Mesendoderm (in vitro differentiated cells): ENCODE measurements around the gene LPCAT3.

Experiments used
- DNase-seq: peaks from one replicate; pipeline ENCODE4 v3.0.0; 2013
- H2AK5ac ChIP-seq: 2 replicates; pipeline ENCODE4 v1.6.1; 2013; ENCODE audit warnings: low read length, inconsistent platforms
- H2BK120ac ChIP-seq: 2 replicates; pipeline ENCODE4 v1.6.1; 2013; ENCODE audit warnings: low read depth, mild to moderate bottlenecking, low read length, moderate library complexity, mixed read lengths
- H2BK15ac ChIP-seq: replicated peaks from 2 replicates; pipeline ENCODE4 v1.6.1; 2013; ENCODE audit warnings: low read depth, mild to moderate bottlenecking, moderate library complexity
- H2BK5ac ChIP-seq: 2 replicates; pipeline ENCODE4 v1.6.1; 2013; ENCODE audit warnings: low read length, inconsistent platforms
- H3K18ac ChIP-seq: 2 replicates; pipeline ENCODE4 v1.6.1; 2013; ENCODE audit warnings: mild to moderate bottlenecking, low read length, mixed read lengths
- H3K23ac ChIP-seq: one replicate; pipeline ENCODE4 v1.6.1; 2013; ENCODE audit warnings: low read length
- H3K27ac ChIP-seq: 2 replicates; pipeline ENCODE4 v1.5.1; 2013; ENCODE audit warnings: low read depth, mild to moderate bottlenecking, inconsistent platforms, low read length, moderate library complexity
- H3K27me3 ChIP-seq: 2 replicates; pipeline ENCODE4 v1.6.1; 2013; ENCODE audit warnings: low read length, control low read depth, mild to moderate bottlenecking, inconsistent platforms; ENCODE audit not compliant: insufficient read depth, poor library complexity
- H3K36me3 ChIP-seq: 2 replicates; pipeline ENCODE4 v1.6.1; 2013; ENCODE audit warnings: low read length, inconsistent platforms; ENCODE audit not compliant: control insufficient read depth, insufficient read depth
- H3K4ac ChIP-seq: one replicate; pipeline ENCODE4 v1.6.1; 2013; ENCODE audit warnings: low read depth, mild to moderate bottlenecking, low read length, moderate library complexity
- H3K4me1 ChIP-seq: 2 replicates; pipeline ENCODE4 v1.6.1; 2013; ENCODE audit warnings: low read depth, low read length, inconsistent platforms; ENCODE audit not compliant: control insufficient read depth
- H3K4me2 ChIP-seq: 2 replicates; pipeline ENCODE4 v1.6.1; 2013; ENCODE audit warnings: low read length
- H3K4me3 ChIP-seq: 2 replicates; pipeline ENCODE4 v1.5.1; 2013; ENCODE audit warnings: mild to moderate bottlenecking, low read length
- H3K56ac ChIP-seq: one replicate; pipeline ENCODE4 v1.6.1; 2013; ENCODE audit warnings: low read length
- H3K79me1 ChIP-seq: 2 replicates; pipeline ENCODE4 v1.6.1; 2013; ENCODE audit warnings: low read length, inconsistent platforms
- H3K79me2 ChIP-seq: 2 replicates; pipeline ENCODE4 v1.6.1; 2013; ENCODE audit warnings: mild to moderate bottlenecking, low read length; ENCODE audit not compliant: control insufficient read depth, insufficient read depth
- H3K9ac ChIP-seq: 2 replicates; pipeline ENCODE4 v1.6.1; 2013; ENCODE audit warnings: low read length, inconsistent platforms
- H4K5ac ChIP-seq: one replicate; pipeline ENCODE4 v1.6.1; 2013; ENCODE audit warnings: low read length
- H4K8ac ChIP-seq: one replicate; pipeline ENCODE4 v1.6.1; 2013; ENCODE audit warnings: low read depth, mild to moderate bottlenecking, control low read depth, low read length, moderate library complexity
- WGBS: extraction: QIAGEN DNeasy Blood & Tissue Kit; methylation state at CpG from one replicate; pipeline ENCODE4 v1.1.7; 2013; ENCODE audit warnings: low lambda C conversion rate, missing lambda C conversion rate; ENCODE audit not compliant: insufficient coverage; ENCODE audit errors: extremely low coverage; 5-methylcytosine and 5-hydroxymethylcytosine counted together

The LPCAT3 gene

GRCh38 chr12:6938353-6939190 is 79.7 kb downstream of the LPCAT3 start:
- no peak overlapping the region for H2AK5ac ChIP-seq
- peaks cover 2% of the 10 kb centered on the region for H3K79me2 ChIP-seq
- no peak overlapping the region for H2BK5ac ChIP-seq
- H3K18ac ChIP-seq, result no peak overlapping the region
- no peaks in the 10 kb centered on the region for H3K27me3 ChIP-seq
- H3K27ac ChIP-seq, result peak overlapping the region; percentile 5
- peak overlapping the region; percentile 74 for H3K4ac ChIP-seq
- H4K5ac ChIP-seq, result no peak overlapping the region
- no peak overlapping the region for H4K8ac ChIP-seq
- no CpG with 5 or more reads among the region's 32 CpGs for WGBS
- peaks cover 2% of the 10 kb centered on the region for H3K4me1 ChIP-seq
- H3K4me3 ChIP-seq, result no peak overlapping the region
- peak overlapping the region; percentile 53 for H3K4me2 ChIP-seq
- H2BK120ac ChIP-seq, result no peak overlapping the region
- no peak overlapping the region for H2BK15ac ChIP-seq
- H3K36me3 ChIP-seq, result peaks cover 19% of the 10 kb centered on the region
- H3K79me1 ChIP-seq, result peaks cover 5% of the 10 kb centered on the region
- peak overlapping the region; percentile 84 for H3K56ac ChIP-seq
- peak overlapping the region; percentile 66 for H3K9ac ChIP-seq
- H3K23ac ChIP-seq, result no peak overlapping the region
- DNase-seq, result no peak

- Histone ChIP-seq H2BK15ac (no peak overlapping the region), H3K79me1 (peaks cover 9% of the 10 kb centered on the region), H3K27me3 (no peaks in the 10 kb centered on the region), H3K4me3 (peak overlapping the region; percentile 19), H3K79me2 (peaks cover 6% of the 10 kb centered on the region), H3K4me2 (peak overlapping the region; percentile 53), H4K5ac (no peak overlapping the region), H3K9ac (peak overlapping the region; percentile 86), H3K4ac (peak overlapping the region; percentile 74), H2BK120ac (no peak overlapping the region), H3K18ac (peak overlapping the region; percentile 51), H4K8ac (peak overlapping the region; percentile 87), H3K23ac (no peak overlapping the region), H3K27ac (peak overlapping the region; percentile 64), H3K56ac (peak overlapping the region; percentile 88), H2BK5ac (no peak overlapping the region), H3K4me1 (peaks cover 2% of the 10 kb centered on the region), H2AK5ac (no peak overlapping the region), H3K36me3 (peaks cover 20% of the 10 kb centered on the region)
- DNase-seq, result peak; percentile 99
- WGBS, result no CpG with 5 or more reads among the region's 80 CpGs
Measured at GRCh38 chr12:6937481-6938352, 80.6 kb downstream of the LPCAT3 start.

- Histone ChIP-seq H4K8ac (peak overlapping the region; percentile 87), H2AK5ac (no peak overlapping the region), H3K9ac (peak overlapping the region; percentile 86), H3K79me1 (peaks cover 12% of the 10 kb centered on the region), H3K27ac (peak overlapping the region; percentile 64), H3K4ac (no peak overlapping the region), H3K56ac (peak overlapping the region; percentile 88), H2BK15ac (no peak overlapping the region), H3K4me2 (no peak overlapping the region), H3K4me3 (no peak overlapping the region), H3K36me3 (peaks cover 20% of the 10 kb centered on the region), H3K18ac (peak overlapping the region; percentile 51), H3K27me3 (no peaks in the 10 kb centered on the region), H2BK5ac (no peak overlapping the region), H3K23ac (no peak overlapping the region), H4K5ac (no peak overlapping the region), H3K4me1 (peaks cover 2% of the 10 kb centered on the region), H2BK120ac (no peak overlapping the region), H3K79me2 (peaks cover 14% of the 10 kb centered on the region)
- DNase-seq, result peak; percentile 64
- no CpG with 5 or more reads among the region's 36 CpGs for WGBS
Measured at GRCh38 chr12:6936636-6937480, 81.4 kb downstream of the LPCAT3 start.

GRCh38 chr12:6936194-6936635 is 82.1 kb downstream of the LPCAT3 start:
- Histone ChIP-seq H4K5ac (no peak overlapping the region), H2BK5ac (no peak overlapping the region), H3K18ac (no peak overlapping the region), H3K79me1 (peaks cover 12% of the 10 kb centered on the region), H2AK5ac (no peak overlapping the region), H3K9ac (no peak overlapping the region), H3K4me3 (no peak overlapping the region), H4K8ac (no peak overlapping the region), H3K27me3 (no peaks in the 10 kb centered on the region), H3K4ac (no peak overlapping the region), H2BK15ac (no peak overlapping the region), H3K27ac (no peak overlapping the region), H3K4me1 (peaks cover 2% of the 10 kb centered on the region), H2BK120ac (no peak overlapping the region), H3K56ac (no peak overlapping the region), H3K36me3 (peaks cover 19% of the 10 kb centered on the region), H3K4me2 (no peak overlapping the region), H3K23ac (no peak overlapping the region), H3K79me2 (peaks cover 17% of the 10 kb centered on the region)
- no peak for DNase-seq
- WGBS, result no CpG with 5 or more reads among the region's 3 CpGs

GRCh38 chr12:6935371-6936193 is 82.7 kb downstream of the LPCAT3 start:
- Histone ChIP-seq H3K23ac (no peak overlapping the region), H2BK15ac (no peak overlapping the region), H3K4me2 (no peak overlapping the region), H3K9ac (no peak overlapping the region), H3K27ac (no peak overlapping the region), H2BK120ac (no peak overlapping the region), H3K79me2 (peaks cover 22% of the 10 kb centered on the region), H4K5ac (no peak overlapping the region), H2BK5ac (no peak overlapping the region), H3K4me1 (peaks cover 2% of the 10 kb centered on the region), H3K56ac (no peak overlapping the region), H3K4ac (no peak overlapping the region), H3K27me3 (no peaks in the 10 kb centered on the region), H3K4me3 (no peak overlapping the region), H3K18ac (no peak overlapping the region), H3K79me1 (peaks cover 16% of the 10 kb centered on the region), H3K36me3 (peaks cover 20% of the 10 kb centered on the region), H4K8ac (no peak overlapping the region), H2AK5ac (no peak overlapping the region)
- no CpG with 5 or more reads among the region's 14 CpGs for WGBS
- DNase-seq, result no peak
